K562 (cell line): ENCODE measurements around the gene STX11. TPM values are rescaled to one million over a fixed set of nuclear protein-coding genes. Genes with fewer than 3 reads are reported as not detected.

Experiments
- ARNT ChIP-seq, 2 experiments: fragments of 450-650 bp; IDR thresholded peaks; 2 replicates each; pipeline ENCODE4 v1.6.1; 2016; ENCODE audit warnings: mild to moderate bottlenecking in 1 of 2
- CUX1 ChIP-seq: fragments of 200-800 bp; sonication (Bioruptor generic); IDR thresholded peaks from 2 replicates; pipeline ENCODE4 v1.6.1; 2016; ENCODE audit warnings: missing genetic modification characterization, missing compliant biosample characterization
- FOXM1 ChIP-seq, 2 experiments: fragments of 450-650 bp in 1 of 2; sonication (generic) in 1 of 2; formaldehyde crosslinking in 1 of 2; IDR thresholded peaks; 2 replicates each; pipeline versions ENCODE4 v1.6.1 to v1.9.0; 2017 to 2022; ENCODE audit warnings: low read depth in 2 of 2, mild to moderate bottlenecking in 2 of 2, missing genetic modification reagents in 1 of 2, moderate library complexity in 1 of 2
- HMG20B ChIP-seq: fragments of 250-450 bp; sonication (Bioruptor Pico); IDR thresholded peaks from 2 replicates; pipeline ENCODE4 v1.5.0; 2021; ENCODE audit warnings: mild to moderate bottlenecking
- LEF1 ChIP-seq: fragments of 450-650 bp; IDR thresholded peaks from 2 replicates; pipeline ENCODE4 v1.6.1; 2016; ENCODE audit warnings: mild to moderate bottlenecking
- NELFE ChIP-seq: IDR thresholded peaks from 2 replicates; pipeline ENCODE4 v1.6.1; 2011; ENCODE audit warnings: mild to moderate bottlenecking; ENCODE audit not compliant: insufficient read depth, insufficient read length
- PHF21A ChIP-seq: fragments of 450-650 bp; IDR thresholded peaks from 2 replicates; pipeline ENCODE4 v1.6.1; 2017; ENCODE audit warnings: low read depth, borderline replicate concordance
- SAFB2 ChIP-seq: fragments of 200-400 bp; formaldehyde crosslinking; IDR thresholded peaks from 2 replicates; pipeline ENCODE4 v1.6.1; 2018; ENCODE audit warnings: borderline replicate concordance, low read length, low read depth, moderate library complexity; ENCODE audit not compliant: severe bottlenecking
- TBL1XR1 ChIP-seq, 2 experiments: IDR thresholded peaks; 2 replicates each; pipeline ENCODE4 v1.6.1; 2012; ENCODE audit warnings: improper control_type of control experiment in 2 of 2, low read length in 2 of 2, mild to moderate bottlenecking in 1 of 2
- THRA ChIP-seq: fragments of 450-650 bp; IDR thresholded peaks from 2 replicates; pipeline ENCODE4 v1.6.1; 2017; ENCODE audit warnings: mild to moderate bottlenecking, moderate library complexity
- UBTF ChIP-seq, 2 experiments: IDR thresholded peaks; 2 replicates each; pipeline ENCODE4 v1.6.1; 2012; ENCODE audit warnings: improper control_type of control experiment in 2 of 2, low read depth in 2 of 2, low read length in 2 of 2, borderline replicate concordance in 1 of 2
- USF1 ChIP-seq: sonication (generic); formaldehyde crosslinking; IDR thresholded peaks from 2 replicates; pipeline ENCODE4 v1.9.0; 2022; ENCODE audit warnings: mild to moderate bottlenecking, missing genetic modification reagents
- polyA plus RNA-seq, 8 experiments: library from polyadenylated mRNA; depleted of rRNA in 4 of 8; stranded (reverse) in 5 of 8; unstranded in 3 of 8; fragments of >200 nt; fragmentation: Nextera tagmentation in 2 of 8; fragmentation: Illumina TruSeq in 1 of 8; extraction: Ambion mirVana in 2 of 8; extraction: Trizol in 1 of 8; gene quantifications; 2 replicates each; pipeline versions ENCODE4 v1.2.1 to v1.2.3, GENCODE V29; 2011 to 2014; ENCODE audit warnings: inconsistent platforms in 1 of 8, missing spikeins in 1 of 8
- total RNA-seq, 7 experiments: library from RNA; depleted of rRNA in 6 of 7; stranded (reverse); fragments of >200 nt in 6 of 7; fragmentation: Illumina TruSeq in 2 of 7; extraction: Trizol in 2 of 7; gene quantifications; 2 replicates each; pipeline versions ENCODE4 v1.2.1 to v1.2.3, GENCODE V29; 2011 to 2021; ENCODE audit warnings: low replicate concordance in 1 of 7

STX11 gene
- total and polyA plus RNA-seq, 9 of the 15 experiments (the other 6 are each of a cell fraction or from before 2014, with no cell fraction given) = 0.06 to 0.73 (median 0.40) TPM

GRCh38 chr6:144215932-144216667 lies 65.8 kb downstream of the STX11 start (continued):
- TF ChIP-seq UBTF (IDR thresholded peaks at IDR 0.05; ENCODE audit: borderline replicate concordance in 1 of 2, low read depth in 2 of 2, low read length in 2 of 2) (peak; percentile 78 to 83; a peak in 3 of 4 replicates), LEF1 (peak; percentile 22; the same call in 1 of the 2 replicates), THRA (no peak), ARNT (IDR thresholded peaks at IDR 0.05) (peak; percentile 27 to 66; a peak in 3 of 4 replicates), PHF21A (no peak), SAFB2 (no peak), NELFE (no peak), USF1 (CRISPR knock-in tag) (peak; percentile 58; the same call in 1 of the 2 replicates), HMG20B (CRISPR knock-in tag) (no peak), TBL1XR1 (IDR thresholded peaks at IDR 0.05; ENCODE audit: low read length in 2 of 2) (peak; percentile 26 to 97; a peak in 2 of 4 replicates), FOXM1 (IDR thresholded peaks at IDR 0.05; ENCODE audit: low read depth) (peak; percentile 22; the same call in 1 of the 2 replicates), FOXM1 (CRISPR knock-in tag; IDR thresholded peaks at IDR 0.05; ENCODE audit: low read depth) (0 out of 2 replicates have a peak, but pooled peaks have one; percentile 63), CUX1 (CRISPR knock-in tag) (no peak)
